GM12892 (cell line): ENCODE data around the gene C3orf20.
"Not testable (repeated sequence)": the region's sequence is repeated elsewhere in the genome, so short reads cannot be mapped to it uniquely, and the experiment has no call there.

Experiments
- DNase-seq: peaks from one replicate; pipeline ENCODE4 v3.0.0; 2011; ENCODE audit not compliant: insufficient read length
- FAIRE-seq: peaks from 2 replicates; lab custom pipeline; 2011; peaks lifted over from hg19 to GRCh38; lab: Jason Lieb, UNC
- POLR2A ChIP-seq: IDR thresholded peaks from 2 replicates; pipeline ENCODE4 v1.6.1; 2011; ENCODE audit warnings: low read depth, low read length, control low read depth
- POLR2AphosphoS5 ChIP-seq: IDR thresholded peaks from 2 replicates; pipeline ENCODE4 v1.6.1; 2011; ENCODE audit warnings: low read depth, low read length, control low read depth
- TAF1 ChIP-seq: IDR thresholded peaks from 2 replicates; pipeline ENCODE4 v1.6.1; 2011; ENCODE audit warnings: low read depth, mild to moderate bottlenecking, control low read depth, low read length, borderline replicate concordance

The C3orf20 gene

DNA sequence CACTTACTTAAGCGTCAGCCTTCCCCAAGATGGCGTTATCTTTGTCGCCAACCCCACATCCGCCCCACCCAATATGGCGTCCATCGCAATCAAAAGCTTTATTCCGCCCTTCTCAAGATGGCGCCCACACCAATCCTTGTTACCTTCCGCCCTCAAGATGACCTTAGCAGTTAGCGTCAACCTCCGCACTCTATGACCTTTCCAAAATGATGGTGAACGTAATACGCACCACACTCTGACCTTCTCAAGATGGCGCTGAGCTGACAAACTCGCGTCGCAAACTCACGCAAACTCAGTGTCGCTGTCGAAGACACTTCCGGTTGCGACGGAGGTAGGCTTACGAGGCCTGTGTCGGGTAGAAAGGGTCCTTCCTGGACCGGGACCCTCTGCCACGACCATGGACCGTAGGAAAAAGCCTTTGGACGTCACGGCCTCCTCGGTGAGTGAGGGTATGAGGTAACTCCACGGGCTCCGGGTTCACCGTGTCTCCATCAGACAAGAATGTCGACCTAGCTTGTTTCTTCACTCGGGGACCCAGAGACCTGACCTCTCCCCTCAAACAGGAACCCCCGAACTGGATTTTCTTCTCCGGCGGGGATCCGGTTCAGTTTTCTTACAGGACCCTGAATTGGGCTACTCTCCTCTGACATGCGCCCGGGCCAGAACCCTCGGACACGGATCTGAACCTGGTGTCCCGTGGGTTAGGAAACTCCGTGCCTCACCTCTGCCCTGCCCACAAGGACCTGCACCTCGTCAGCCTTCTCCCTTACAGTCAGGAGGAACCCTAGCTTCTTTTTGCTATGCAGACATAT lies 23.3 kb upstream of the C3orf20 start, which contains the start of gene CCDC174:
CCDC174 (plus strand) TSS at position 323 of the 812 bp plus-strand sequence; CDS start at position 398, 75 bp downstream.
- TF ChIP-seq POLR2AphosphoS5 (peak; percentile 98), POLR2A (peak; percentile 98), TAF1 (peak; percentile 92)
- peak; percentile 96 for FAIRE-seq
- DNase-seq = peak; percentile 74

DNA sequence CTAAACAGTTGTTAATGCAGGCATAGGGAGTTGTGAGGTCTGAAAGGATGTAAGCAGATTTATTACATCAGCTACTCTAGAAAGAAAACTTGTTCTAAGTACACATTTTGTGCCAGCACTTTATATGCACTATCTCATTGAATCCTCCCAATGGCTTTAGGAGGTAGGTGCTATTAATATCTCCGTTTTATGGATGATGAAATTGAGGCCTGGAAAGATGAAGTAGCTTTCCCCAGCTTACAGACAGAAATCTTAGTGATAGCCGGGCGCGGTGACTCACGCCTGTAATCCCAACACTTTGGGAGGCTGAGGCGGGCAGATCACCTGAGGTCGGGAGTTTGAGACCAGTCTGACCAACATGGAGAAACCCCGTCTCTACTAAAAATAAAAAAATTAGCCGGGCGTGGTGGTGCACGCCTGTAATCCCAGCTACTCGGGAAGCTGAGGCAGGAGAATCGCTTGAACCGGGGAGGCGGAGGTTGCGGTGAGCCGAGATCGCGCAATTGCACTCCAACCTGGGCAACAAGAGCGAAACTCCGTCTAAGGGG lies 22.5 kb upstream of the C3orf20 start:
- 0 out of 2 replicates have a peak, but pooled peaks have one; percentile 12 for TF ChIP-seq POLR2A
- not testable (repeated sequence) for DNase-seq, FAIRE-seq

DNA sequence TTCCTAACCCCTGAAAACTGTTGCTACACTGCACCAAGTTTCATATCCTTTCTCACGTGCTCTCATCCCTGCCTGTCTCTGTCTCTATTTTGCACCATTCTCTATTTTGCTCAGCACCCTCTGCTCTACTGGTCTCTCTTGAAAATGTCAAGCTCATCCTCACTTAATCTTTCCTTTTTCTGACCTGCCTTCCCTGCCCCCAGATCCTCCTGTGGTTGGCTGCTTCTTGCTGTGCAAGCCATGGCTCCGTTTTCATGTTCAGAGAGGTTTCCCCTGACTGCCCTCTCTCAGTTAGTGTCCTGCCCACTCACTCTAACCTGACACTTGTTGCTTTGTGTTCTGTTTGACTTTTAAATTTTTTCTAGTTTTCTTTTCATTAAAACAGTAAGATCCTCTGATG lies 17.4 kb upstream of the C3orf20 start:
- no peak for DNase-seq
- peak; percentile 60 for FAIRE-seq
- TF ChIP-seq POLR2A (no peak), POLR2AphosphoS5 (no peak), TAF1 (no peak)

DNA sequence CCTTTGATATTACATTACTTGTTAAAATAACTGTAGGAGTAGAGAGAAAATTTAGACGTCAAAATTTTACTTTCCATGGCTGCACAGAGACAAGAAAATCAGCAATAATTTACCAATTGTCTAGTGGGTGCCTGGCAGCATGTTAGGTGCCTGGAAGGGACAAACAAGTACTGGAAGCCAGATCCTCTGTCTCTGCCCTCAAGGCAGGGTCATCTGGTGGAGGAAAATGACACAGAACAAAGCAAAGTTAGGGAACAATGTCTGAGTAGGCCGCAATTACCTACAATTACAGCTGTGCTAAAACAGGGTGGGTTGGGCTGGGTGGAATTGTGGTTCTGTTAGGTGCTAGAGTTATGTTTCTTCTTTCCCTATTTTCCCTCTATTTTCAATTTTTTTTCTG lies 16.0 kb upstream of the C3orf20 start:
- no peak for TF ChIP-seq POLR2A
- no peak for TF ChIP-seq POLR2AphosphoS5
- TF ChIP-seq TAF1 = no peak
- no peak for FAIRE-seq
- no peak for DNase-seq

DNA sequence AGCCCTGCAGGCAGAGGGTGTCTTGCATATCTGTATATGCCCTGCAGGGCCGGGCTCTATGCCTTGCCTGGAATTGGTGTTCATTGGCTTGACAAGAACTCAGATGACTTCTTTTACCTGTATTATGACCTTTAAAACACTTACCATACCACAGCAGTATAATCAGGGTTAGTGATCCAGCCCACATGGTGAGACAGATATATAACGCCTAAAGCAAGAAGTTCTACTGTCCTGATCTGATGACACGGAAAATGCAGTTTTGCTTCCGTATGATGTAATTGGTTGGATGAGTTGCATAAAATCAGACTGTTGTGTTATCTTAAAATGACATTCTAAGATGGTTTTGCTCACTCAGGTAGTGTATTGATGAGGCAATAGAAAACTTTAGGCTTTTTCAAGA lies 14.0 kb upstream of the C3orf20 start:
- DNase-seq (no peak), FAIRE-seq (no peak)
- TF ChIP-seq TAF1 (no peak), POLR2A (no peak), POLR2AphosphoS5 (no peak)

DNA sequence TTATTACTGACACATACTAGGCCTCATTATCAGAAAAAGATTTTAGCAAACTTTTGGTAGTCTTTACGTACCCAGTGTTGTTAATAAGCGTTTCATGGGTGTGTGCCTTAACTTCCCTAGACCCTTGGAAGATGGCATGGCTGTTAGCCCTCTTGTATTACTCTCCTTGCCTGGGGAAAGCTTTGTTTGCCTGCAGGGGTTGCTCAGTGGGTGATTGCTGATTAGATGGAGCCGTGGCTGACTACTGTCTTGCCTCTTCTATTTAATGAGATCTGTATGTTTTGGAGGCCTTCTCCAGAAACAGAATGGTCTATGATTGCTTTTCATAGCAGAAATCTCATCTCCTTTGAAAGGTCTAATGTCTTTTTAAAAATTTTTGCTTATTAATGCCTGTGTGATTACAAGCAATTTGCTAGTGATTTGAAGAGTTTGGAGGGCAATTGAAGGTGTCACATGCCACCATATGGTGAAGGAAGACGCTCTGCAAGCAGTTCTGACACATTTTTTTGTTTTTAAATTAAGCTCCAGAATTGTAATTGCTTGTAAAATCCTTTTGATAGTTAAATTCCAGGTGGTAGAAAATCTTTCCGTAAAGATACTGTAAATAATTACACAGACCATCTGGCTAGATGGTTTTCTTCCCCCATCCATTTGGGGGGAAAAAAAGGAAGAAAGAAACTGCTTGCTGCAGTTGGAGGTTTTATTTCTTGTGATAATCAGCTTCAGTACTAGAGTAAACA lies 11.4 kb upstream of the C3orf20 start:
- no peak for DNase-seq
- FAIRE-seq = no peak
- TF ChIP-seq TAF1 (no peak), POLR2AphosphoS5 (no peak), POLR2A (no peak)

DNA sequence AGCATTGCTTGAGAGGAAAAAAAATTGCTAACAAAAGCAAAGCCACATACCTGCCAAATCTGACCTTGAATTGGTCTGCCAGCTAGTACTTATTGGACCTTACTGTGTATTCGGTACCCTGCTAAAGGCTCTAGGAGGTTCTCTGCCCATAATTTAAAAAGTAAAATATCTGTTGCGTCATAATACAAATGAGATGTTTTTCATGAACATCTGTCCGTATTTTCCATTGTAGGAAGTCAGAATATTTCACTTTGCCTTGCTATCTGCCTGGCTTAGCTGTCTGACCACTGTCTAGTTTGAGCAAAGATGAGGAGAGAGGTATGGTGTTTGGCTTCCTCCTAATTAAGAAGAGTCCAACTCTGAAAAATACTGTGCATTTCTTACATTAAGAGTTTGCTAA lies 10.8 kb upstream of the C3orf20 start:
- no peak for FAIRE-seq
- TF ChIP-seq TAF1 = no peak
- TF ChIP-seq POLR2A = no peak
- no peak for TF ChIP-seq POLR2AphosphoS5

DNA sequence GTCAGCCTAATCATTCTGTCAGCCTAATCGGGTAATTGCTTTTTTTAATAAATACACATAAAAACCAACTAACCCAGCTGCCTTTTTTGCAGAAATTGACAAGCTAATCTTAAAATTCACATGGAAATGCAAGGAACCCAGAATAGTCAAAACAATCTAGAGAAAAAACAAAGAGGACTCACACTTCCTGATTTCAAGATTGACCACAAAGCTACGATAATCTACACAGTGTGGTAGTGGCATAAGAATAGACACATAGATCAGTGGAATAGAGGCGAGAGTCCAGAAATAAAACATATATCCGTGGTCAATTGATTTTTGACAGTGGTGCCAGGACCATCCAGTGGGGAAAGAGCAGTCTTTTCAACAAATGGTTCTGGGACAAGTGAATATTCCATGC lies 2.4 kb upstream of the C3orf20 start:
- DNase-seq (no peak), FAIRE-seq (no peak)
- TF ChIP-seq POLR2A = no peak
- TF ChIP-seq POLR2AphosphoS5 = no peak

More for the DNA sequence above, 10.8 kb upstream of the C3orf20 start:
- no peak for DNase-seq

DNA sequence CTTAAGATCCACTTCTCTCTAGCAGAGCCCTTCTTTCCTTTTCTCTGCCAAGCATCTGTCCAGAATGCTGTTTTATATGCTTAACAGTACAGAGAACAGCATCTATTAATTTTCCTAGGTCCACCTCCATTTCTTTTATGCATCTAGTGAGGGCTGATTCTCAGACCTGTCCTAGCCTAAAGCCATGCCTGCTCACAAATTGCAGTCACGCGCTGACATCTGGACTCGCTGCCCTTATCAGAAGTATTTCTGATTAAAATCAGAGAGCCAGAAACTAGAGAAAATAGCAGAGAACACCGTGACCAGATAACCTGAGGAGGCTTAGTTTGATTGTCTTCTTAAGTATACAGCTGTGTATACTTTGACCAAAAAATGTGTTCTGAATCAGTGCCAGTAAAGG lies 1.9 kb downstream of the C3orf20 start:
- TF ChIP-seq POLR2AphosphoS5 (no peak), TAF1 (no peak), POLR2A (no peak)
- FAIRE-seq (no peak), DNase-seq (no peak)

DNA sequence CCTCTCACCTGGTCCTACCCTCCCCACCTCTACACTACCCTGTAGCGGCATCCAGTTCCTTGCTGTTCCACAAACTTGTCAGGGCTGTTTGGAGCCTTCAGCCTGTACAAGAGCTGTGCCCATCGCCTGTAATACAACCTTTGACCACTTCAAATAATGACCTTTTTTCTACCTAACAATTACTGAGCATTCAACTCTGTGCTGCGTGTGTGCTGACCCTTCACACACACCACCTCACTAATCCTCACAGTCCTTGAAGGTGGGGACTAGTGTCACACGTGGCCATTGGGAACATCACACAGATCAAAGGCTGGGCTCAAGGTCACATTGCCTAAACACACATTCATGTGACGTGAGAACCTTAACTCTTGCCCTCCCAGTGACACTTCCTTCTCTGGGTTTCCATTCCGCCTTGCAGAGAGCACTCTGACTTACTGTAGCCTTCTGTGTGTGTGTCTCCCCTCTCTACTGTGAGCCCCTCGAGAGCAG lies 3.1 kb downstream of the C3orf20 start:
- FAIRE-seq (no peak), DNase-seq (no peak)
- TF ChIP-seq TAF1 (no peak), POLR2AphosphoS5 (no peak), POLR2A (no peak)

DNA sequence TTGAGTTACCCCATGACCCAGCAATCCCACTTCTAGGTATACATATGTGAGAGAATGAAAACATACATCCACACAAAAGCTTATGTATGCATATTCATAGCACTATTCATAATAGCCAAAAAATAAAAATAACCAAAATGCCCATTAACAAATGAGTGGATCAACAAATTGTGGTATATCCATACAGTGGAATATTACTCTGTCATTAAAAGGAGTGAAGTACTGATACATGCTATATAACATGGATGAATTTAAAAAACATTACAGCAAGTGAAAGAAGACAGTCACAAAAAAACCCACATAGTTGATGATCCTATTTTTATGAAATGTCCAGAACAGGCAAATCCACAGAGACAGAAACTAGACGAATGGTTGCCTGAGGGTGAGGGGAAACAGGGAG lies 5.2 kb downstream of the C3orf20 start:
- FAIRE-seq = no peak
- TF ChIP-seq TAF1 (no peak), POLR2A (no peak), POLR2AphosphoS5 (no peak)
- DNase-seq = no peak

DNA sequence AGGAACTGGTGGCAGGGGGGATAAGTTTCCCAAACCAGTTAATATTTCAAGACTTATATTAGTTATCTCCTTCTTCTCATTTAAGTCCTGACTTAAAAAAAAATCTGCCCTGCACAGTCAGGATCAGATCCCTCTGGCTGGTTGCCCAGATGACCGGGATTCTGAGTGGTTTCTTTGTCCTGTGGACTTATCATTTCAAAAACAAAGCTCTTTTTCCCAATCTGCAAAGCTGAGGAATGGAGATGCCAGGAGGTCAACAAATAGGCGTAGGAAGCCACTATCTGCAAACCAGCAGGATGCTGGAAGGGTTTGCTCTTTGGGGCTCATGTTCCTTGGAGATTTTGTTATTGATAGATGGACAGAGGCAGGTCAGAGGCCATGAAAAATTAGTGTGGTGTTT lies 5.8 kb downstream of the C3orf20 start:
- no peak for TF ChIP-seq TAF1
- TF ChIP-seq POLR2A = no peak
- TF ChIP-seq POLR2AphosphoS5 = no peak
- FAIRE-seq = no peak
- DNase-seq = no peak
